ENCODE results near the gene RER1.

The RER1 gene

DNA sequence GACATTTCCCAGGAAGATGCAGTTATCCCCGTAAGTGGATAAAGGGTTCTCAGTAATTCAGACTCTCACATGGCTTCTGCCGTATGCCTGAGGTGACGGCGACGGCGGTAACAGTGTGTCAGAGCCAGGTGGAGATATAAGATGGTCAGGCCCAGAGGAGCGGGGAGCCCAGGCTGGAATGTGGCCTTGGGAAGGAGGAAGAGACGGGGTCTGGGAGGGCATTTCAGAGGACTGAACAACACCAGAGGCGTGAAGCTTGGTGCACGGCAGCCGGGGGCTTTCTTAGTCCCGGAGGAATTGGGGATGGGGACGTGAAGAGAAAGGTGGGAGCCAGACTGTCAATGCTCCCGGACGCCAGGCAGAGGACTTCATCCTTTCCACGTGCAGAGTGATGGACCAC lies 1.0 kb downstream of the RER1 start:
- no peak for DNase-seq

DNA sequence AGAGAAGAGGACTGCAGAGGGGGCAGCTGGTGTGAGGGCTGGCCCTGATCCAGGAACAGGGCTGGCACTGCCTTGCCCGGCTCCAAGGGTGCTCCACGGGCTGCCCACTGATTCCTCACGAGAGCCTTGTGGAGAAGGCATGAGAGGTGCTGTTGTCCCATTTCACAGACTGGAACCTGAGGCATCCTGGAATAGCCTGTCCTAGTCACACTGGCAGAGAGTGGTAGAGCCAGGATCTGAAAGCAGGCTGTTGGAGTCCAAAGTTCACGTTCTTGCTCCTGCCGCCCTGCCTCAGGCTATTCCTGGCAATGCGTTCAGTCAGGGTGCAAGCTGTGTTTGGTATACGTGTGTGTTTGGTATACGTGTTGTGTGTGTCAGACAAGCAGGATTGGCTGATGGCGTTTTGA lies 1.8 kb downstream of the RER1 start:
- DNase-seq = no peak

DNA sequence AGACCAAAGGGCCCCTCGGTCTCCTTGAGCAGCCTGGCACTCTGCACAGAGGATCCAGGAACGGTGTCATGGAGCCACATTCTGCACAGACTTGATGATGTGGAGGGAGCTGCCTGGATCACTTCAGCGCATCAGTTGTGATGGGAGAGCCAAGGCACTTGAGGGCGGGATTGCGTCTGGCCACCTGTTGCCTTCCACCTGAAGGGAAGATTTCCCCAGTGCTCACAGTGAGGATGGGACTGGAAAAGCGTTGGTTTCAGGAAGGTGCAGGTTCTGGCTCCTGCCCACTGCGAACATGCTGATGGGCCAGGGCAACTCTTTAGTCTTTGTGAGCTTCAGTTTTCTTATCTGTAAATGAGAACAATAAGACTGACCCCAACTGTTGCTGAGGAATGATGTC lies 2.6 kb downstream of the RER1 start:
- no peak for DNase-seq

DNA sequence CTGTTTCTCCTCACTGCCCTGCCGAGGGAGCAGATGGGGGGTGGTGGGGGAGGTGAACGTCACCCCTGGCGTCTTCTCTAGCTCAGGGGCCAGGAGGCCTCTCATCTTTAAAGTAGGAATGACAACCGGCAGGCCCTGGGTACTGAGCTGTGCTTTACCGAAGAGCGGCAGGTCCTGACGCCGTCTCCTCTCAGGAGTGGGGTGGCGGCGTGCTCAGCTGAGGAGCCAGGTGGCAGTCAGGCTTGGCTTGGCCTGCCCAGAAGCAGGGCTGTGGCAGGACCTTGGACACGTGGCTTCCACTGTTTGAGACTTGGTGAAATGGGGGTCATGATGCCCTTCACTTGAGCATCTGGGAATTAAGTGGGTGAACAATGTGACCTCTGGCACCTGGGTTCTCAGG lies 3.1 kb downstream of the RER1 start:
- DNase-seq = no peak

DNA sequence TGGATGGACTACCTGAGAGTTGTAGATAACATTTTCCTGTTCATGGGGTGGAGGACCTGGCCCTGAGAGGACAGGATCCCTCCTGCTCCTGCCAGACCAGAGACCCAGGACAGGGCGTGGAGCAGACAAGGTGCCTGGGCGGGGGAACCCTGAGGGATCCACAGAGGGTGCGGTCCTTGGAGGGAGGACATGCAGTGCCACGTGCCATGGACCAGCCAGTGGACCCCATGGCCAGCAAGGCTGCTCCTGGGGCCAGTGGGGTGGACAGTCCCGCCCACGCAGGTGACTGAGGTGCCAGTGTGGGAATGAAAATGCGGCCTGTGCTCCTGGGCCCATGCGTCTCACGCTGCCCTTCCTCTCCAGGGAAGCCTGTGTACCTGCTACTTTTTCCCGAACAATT lies 3.6 kb downstream of the RER1 start:
- no peak for DNase-seq

DNA sequence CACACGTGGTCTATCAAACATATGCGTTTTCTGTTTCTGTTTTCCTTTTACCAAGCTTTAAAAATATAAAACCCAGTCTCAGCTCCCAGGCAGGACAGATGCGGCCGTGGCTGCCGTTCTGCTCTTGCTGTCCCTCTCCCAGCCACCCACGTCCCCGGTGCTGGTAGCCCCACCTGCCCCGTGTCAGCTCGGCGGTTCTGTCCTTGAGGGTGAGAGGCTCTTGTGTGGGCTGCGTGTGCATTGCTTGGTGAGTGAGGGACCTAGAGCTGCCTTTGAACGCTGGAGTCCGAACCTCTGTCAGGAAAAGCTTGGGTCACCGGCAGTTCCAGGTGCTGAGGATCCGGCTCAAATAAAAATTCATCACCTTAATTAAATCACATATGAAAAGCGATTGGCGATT lies 4.4 kb downstream of the RER1 start:
- no peak for DNase-seq

DNA sequence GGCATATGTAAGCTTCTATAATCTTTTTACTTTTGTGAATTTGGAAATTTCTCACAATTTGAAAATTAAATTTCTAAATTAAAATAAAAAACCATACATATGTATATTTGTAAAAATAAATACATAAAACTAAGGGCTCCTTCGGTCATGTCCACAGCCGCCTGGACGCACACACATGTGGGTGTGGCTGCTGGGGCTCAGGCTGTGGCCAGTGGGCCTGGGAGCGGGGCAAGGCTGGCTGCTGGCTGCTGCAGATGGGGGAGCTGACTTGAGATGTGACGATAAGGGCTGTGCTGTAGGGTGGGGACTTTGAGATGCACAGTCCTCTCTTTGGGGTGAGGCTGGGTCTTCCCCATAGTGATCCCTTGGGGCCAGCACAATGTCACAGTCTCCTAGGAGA lies 4.8 kb downstream of the RER1 start:
- no peak for DNase-seq

DNA sequence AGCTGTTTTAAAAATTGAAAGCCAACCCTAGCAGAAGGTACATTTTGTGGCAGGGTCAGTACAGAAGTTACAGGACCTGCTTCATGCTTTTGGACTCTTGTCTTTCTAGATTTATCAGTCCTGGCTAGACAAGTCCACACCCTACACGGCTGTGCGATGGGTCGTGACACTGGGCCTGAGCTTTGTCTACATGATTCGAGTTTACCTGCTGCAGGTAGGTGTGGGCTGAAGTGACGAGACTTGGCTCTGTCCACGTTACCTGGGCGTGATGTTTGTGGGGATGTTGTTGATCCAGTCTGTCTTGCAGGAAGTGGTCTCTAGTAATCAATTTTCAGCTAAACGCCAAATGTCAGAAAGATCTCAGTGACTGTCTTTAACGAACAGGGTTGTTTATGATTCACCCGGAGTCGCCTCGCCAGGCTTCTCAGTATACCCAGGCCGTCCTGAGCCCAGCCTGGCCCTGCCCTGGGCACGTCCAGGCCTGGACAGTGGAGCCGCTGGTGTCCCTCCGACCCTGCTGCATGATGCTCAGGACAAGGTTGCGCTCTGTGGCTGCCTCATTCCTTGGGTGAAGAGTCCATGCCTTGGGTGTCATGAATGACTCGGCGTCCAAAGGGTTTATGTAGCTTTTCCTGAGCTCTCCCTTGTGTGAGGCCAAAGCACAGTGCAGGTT lies 5.5 kb downstream of the RER1 start:
- no peak for DNase-seq

DNA sequence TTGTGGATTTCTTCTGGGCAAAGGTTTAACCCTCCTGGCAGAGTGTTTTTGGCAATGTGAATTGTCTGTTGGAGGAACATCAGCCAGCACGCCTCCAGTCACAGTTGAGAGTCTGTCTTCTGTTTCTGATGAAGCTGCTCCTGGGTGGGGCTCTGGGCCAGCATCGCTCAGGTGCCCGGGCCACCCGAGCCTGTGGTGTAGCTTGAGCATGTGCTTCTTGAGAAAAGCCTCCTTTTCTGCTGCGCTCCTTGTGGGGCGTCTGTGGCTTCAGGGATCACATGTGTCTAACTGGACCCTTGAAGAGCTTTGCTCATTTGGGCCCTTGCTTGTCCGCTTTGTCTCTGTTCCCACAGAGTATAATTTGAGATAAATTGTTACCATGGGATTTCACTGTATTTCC lies 7.2 kb downstream of the RER1 start:
- no peak for DNase-seq

DNA sequence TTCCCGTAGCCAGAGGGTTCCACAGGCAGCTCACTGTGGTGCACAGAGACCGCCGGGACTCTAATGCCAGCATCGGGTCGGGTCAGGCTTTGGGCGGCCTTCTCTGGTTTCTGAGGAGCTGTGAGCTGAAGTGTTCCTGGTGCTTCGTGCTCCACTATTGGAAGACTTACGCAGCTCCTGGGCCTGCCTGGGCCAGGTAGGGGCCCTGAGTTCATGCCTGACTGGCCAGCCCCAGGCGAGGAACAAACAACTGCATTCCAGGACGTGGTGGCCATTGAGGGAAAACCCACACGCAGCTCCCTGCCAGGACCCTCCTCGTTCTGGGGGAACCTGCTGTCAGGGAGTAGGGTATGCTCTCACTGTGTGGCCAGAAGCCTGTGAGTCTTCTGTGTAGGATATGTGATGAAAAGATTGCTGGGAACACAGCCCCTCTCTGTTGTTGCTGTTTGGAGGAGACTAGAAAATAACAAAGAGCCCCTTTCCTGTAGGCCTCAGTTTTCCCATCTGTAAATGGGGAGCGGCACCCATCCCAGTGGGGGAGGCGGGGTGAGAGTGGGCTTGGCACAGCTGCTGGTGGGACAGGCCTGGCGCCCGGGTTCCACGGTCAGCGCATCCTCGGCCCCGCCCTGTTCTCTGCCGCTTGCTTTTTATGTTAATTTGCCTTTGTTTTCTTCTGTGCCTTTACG lies 8.4 kb downstream of the RER1 start:
- DNase-seq = no peak

DNA sequence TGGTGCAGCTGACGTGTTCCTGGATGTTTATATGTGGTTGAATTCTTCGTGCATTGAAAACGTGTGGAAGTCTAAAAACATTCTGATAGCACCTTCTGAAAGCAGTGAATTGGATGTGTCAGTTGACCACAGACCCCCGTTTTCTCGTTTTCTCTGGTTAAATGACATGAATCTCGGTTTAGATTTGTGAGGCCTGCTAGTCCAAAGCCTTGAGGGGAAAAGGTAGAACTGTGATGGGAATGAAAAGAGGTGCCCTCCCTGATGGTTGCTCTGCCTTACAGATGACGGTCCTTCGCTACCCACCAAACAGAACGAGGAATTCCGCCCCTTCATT lies 8.9 kb downstream of the RER1 start:
- no peak for DNase-seq

DNA sequence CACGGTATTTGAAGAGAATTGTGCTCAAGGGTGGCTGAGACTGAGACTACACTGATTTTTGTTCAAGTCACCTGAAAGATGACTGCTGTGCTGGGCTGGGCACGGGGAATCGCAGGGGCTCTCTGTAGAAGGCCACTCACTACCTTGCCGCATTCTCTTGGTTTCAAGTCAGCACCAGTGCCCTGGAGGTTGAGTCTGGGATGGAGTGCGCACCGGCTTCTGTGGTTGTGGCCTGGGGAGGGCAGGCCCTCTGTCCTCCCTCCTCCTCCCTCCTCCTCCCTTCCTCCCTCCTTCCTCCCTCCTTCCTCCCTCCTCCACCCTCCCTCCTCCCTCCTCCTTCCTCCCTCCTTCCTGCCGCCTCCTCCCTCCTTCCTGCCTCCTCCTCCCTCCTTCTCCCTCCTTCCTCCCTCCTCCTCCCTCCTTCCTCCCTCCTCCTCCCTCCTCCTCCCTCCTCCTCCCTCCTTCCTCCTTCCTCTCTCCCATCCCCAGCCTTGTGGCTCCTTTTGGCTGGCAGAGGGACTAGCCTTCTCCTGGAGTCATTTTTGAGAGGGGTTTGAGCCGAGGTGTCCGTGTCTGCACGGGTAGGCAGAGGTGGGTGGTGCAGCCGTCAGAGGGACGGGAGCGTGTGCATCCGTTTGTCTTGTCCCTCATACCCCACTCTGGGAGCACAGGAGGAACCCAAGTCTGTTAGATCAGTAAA lies 9.5 kb downstream of the RER1 start:
- DNase-seq = no peak

DNA sequence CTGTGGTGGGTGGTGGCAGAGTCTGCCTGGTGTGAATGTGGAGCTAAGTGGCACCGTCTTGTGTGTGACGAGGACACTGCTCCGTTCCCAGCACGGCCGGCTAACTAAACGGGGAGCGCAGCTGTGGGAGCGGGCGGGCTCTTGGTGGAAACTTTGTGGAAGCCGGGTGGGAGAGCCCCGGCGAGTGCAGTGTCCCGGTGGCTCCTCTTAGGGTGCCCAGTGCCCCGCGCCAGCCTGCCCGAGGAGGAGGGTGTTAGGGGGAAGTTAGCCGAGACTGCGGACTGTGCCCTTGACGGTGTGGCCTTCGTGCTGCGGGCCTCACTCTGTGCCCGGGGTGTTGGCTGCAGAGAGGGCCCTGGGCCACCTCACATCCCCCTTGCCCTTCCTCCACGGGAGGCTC lies 10.8 kb downstream of the RER1 start:
- no peak for DNase-seq

DNA sequence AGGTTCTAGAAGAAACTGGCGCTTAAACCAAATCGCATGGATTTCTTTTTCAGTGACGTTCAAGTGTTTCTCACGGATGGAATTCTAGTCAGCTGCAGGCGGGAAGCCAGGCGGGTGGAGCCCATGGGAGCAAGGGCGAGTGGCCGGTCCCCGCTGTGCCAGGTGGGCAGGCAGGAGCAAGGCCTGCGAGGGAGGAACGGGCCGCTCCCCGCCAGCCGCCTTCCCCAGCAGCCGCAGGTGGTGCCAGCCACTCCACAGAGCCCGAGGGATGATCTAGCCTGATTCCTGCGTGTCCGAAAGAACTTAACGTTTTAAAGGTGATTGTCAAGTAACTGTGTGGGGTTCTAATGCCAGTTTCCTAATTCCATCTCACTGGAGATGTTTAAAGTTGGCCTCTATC lies 11.6 kb downstream of the RER1 start:
- no peak for DNase-seq

DNA sequence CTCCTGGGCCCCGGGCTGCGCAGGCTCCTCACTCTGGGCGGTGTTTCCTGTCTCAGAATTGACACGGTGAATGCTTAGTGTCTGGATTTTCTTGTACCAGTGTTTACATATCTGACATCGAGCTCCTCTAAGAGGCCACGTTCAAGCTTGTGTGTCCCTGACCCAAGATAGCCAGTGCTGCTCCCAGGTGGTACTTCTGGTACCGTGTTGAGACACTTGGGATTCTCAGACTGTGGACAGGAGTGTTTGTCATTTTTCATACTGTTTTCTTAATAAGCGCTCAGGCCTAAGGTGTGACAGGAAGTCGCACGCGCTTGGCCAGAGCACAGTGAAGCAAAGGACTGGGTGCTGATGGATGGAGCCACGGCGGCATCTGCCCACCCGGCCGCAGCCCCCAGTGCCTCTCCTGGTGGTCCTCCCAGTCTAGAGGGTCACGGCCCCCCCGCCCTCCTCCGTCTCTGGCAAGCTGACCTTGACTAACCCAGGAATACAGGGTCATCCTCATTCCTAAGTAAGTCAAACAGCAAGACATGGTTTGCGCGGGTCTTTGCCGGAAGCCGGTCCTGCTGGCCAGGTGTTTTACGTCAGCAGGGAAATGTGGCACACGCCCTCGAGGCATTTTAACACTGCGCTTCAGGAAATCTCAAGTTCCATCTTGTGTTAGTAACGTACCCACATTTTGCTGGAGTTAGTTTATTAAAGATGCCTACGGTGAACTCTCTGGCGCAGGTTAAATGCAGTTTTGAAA lies 12.7 kb downstream of the RER1 start:
- DNase-seq = no peak

DNA sequence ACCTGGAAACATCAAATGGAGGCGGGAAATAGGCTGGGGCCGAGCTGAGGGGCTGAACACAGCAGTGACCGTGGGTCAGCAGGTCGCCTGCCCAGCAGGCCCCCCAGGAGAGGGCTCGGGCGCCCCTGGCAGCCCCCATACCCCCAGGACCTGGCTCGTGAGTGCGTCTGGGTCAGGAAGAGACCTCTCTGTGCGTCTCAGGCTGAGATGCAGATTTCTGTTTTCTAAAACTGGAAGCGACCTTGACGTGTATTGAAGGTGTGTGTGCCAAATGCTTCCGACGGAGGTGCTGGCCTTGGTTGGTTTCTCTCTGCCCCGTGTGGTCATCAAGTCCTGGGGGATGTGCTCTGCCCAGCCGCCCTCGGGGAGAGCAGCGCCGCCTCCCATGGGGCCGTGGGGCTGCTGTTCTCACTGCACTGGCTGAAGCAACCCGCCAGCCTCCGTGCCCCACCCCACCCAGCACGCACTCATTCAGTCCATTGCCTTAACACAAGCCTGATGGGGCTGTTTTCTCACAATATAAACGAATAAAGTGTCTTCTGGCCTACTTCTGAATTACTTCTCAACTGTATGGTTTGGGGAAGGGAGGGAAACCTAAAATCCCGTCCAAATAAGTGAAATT lies 13.4 kb downstream of the RER1 start:
- no peak for DNase-seq

DNA sequence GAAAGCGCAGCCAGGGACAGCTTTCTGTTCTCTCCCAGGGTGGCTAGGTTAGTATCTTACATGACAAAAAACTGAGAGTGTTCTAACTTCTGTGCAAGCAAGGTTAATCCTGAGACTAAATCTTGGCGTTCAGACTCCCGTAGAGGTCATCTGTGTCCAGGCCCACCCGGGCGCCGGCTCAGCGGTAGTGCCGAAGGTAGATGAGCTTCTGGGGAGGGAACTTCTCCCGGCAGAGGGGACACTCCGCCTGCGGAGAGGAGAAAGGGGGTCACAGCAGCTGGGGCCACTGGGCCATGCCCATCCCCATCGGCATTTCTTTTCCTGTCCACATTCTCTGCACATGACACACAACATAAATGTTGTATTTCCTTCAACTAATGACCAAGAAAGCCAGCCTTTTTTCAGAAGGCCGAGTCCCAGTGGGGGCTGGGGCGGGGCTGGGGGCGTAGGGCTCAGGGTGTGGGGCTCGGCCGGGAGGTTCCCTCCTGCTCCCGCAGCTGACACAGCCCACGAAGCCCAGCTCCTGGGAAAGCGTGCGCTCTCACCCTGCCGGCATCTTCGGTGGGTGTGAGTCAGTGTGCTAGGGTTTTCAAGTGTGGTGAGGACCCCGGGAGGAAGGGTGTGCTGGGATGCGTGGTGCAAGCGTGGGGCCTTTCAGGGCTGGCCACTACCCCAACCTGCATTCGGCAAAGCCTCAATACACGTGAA lies 14.1 kb downstream of the RER1 start:
- no peak for DNase-seq

DNA sequence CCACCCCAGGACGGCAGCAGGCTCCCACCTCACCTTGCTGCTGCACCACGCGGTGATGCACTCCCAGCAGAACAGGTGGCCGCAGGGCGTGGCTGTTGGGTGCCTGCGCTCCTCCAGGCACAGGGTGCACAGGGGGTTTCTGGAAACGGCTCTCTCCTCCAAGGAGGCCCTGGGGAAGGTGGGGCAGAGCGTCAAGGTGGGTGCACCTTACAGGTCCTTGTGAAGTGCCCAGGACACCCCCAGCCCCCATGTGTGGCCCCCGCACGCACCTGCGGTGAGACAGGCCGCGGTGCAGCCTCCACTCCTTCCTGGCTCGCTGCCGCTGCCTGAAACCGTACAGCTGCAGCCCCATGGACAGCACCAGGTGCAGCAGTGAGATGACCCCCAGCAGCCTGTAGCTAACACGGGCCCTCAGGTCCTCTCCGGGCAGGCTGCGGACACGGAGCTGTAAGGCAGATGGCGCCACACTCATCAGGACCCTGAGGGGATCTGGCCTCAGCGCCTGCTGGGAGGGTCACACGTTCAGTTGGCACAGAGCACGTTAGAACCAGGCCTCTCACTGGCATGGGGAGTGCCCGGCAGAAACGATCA lies 14.9 kb downstream of the RER1 start:
- no peak for DNase-seq

DNA sequence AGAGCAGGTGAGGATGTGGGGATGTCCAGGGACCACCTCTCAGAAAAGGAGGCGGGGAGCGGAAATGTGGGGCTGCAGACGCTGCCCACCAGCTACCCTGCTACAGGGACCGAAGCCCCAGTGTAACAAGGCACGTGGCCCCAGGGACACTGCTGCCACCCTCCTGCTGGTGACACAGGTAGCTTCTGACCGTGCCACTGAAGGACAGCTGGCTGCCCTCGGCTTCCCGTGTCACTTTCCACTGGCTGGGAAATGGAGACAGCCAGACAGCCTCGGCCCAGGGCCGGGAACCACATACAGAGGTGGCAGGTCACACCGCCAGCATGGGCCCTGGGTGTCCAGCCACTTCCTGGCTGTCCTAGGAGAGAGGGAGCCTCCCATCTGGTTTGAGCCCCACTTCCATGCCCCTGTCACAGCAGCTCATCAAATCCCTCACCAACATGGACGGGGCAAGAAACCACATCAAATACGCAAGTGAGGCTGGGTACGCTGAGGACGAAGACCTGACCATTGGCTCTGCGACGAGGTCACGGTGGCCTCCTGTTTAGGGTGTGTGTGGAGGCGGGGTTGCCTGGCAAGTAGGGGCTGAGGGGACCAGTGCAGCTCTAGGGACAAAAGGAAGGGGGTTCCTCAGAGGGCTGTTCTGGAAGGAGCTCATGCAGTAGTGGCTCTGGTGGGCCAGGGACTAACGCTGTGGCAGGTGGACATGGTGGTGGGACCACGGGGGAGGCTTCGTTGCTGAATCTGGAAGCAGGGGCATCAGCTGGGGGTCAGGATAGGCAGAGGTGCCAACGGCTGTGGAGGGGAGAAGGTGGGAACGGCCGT lies 15.7 kb downstream of the RER1 start:
- no peak for DNase-seq

DNA sequence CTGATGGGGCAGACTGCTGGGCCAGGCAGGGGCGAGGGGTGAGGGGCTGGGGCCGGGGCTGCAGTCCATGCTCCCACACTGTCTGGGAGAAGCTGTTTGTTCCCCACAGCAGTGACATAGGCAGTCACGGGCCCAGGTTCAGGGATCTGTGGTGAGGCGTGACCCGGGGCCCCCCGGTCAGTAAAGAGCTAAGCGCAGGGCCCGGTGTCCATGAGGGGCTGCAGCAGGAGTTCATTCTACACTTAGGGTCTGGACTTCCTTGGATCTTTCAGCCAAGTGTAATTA lies 16.3 kb downstream of the RER1 start:
- DNase-seq = no peak

DNA sequence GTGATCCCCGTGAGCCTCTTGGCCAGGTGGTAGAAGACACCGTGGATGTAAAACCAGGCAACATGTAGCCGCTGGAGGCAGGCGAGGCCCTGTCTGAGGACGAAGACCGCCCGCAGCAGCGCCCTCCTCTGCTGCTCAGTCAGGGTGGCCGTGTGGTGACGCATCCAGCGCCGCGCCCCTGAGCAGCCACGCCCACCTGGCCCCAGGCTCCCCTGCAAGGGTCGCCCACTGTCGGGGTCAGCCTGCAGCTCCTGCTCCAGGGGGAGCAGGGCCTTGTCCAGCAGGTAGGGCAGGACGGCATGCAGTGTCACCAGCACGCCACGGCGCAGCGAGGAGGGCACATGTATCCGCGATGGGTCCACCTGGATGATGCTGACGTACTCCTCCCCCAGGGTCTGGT lies 16.8 kb downstream of the RER1 start:
- DNase-seq = no peak

DNA sequence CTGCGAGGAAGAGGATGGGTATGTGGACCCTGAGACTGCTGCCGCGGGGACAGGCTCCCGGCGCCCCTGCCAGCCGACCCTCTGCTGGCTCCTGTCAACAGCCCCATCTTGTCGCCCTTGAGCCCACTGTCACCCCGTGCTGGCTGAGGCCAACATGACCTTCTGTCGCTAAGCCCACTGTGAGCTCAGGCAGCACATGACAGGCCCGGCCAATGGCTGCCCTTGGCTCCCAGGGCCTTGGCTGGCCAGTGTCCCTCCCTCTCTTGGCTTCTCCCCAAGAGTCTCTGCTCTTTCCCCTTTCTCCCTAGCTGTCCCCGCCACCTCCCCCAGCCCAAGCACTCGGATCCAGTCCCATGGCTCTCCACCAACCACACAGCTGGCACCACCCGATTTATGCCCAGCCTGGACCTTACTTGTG lies 17.2 kb downstream of the RER1 start:
- DNase-seq = no peak

All from KG1 (cell line).